DND-41 (cell line): Measurements from ENCODE around the gene UCHL3.

ENCODE experiments used
- ATAC-seq: fragments of 200-7000 bp; cut with Tn5 transposase; 3 replicates; pipeline ENCODE4 v1.9.1; 2021; ENCODE audit warnings: low read depth; ENCODE audit not compliant: insufficient read depth
- DNase-seq: peaks from one replicate; pipeline ENCODE4 v3.0.0-alpha.2; 2020
- H2AFZ ChIP-seq: 2 replicates; pipeline ENCODE4 v1.6.0; 2012; ENCODE audit warnings: low read depth, low read length
- H3K27ac ChIP-seq: 2 replicates; pipeline ENCODE4 v1.5.1; 2012; ENCODE audit warnings: low read length, inconsistent platforms
- H3K27me3 ChIP-seq: fragments of 200-600 bp; sonication (generic); 2 replicates; pipeline ENCODE4 v1.6.0; 2012; ENCODE audit warnings: low read length, mild to moderate bottlenecking, inconsistent platforms; ENCODE audit not compliant: insufficient read depth, poor library complexity
- H3K36me3 ChIP-seq: 2 replicates; pipeline ENCODE4 v1.5.1; 2012; ENCODE audit warnings: low read length, inconsistent platforms; ENCODE audit not compliant: insufficient read depth
- H3K4me1 ChIP-seq: 2 replicates; pipeline ENCODE4 v1.5.1; 2012; ENCODE audit warnings: mild to moderate bottlenecking, low read length; ENCODE audit not compliant: insufficient read depth
- H3K4me2 ChIP-seq: 2 replicates; pipeline ENCODE4 v1.6.0; 2012; ENCODE audit warnings: mild to moderate bottlenecking, moderate library complexity, low read length, inconsistent platforms; ENCODE audit not compliant: insufficient read depth
- H3K4me3 ChIP-seq, 2 experiments: fragments of 200-600 bp in 1 of 2; shearing (Covaris generic) in 1 of 2; 2 replicates each; pipeline ENCODE4 v1.5.1; 2012 to 2016; ENCODE audit warnings: inconsistent platforms in 2 of 2, low read length in 2 of 2, mild to moderate bottlenecking in 2 of 2, low read depth in 1 of 2, moderate library complexity in 1 of 2
- H3K79me2 ChIP-seq: 2 replicates; pipeline ENCODE4 v1.6.0; 2012; ENCODE audit warnings: low read length, inconsistent platforms; ENCODE audit not compliant: insufficient read depth
- H3K9ac ChIP-seq: 2 replicates; pipeline ENCODE4 v1.6.0; 2012; ENCODE audit warnings: low read depth, mild to moderate bottlenecking, inconsistent platforms, low read length, moderate library complexity
- H3K9me3 ChIP-seq: 2 replicates; pipeline ENCODE4 v1.5.1; 2012; ENCODE audit warnings: low read length, moderate library complexity, mild to moderate bottlenecking, inconsistent platforms; ENCODE audit not compliant: insufficient read depth, severe bottlenecking
- H4K20me1 ChIP-seq: 2 replicates; pipeline ENCODE4 v1.6.0; 2012; ENCODE audit warnings: low read length; ENCODE audit not compliant: insufficient read depth
- CTCF ChIP-seq: IDR thresholded peaks from 2 replicates; pipeline ENCODE4 v1.5.1; 2012; ENCODE audit warnings: borderline replicate concordance, low read length, moderate library complexity, mild to moderate bottlenecking; ENCODE audit not compliant: poor library complexity, severe bottlenecking; ENCODE audit errors: extremely low read depth
- EZH2 ChIP-seq: IDR thresholded peaks from 3 replicates; pipeline ENCODE4 v1.6.1; 2012; ENCODE audit warnings: borderline replicate concordance, low read depth, mild to moderate bottlenecking, moderate library complexity, low read length, inconsistent platforms; ENCODE audit not compliant: severe bottlenecking

UCHL3 gene

GRCh38 chr13:75512253-75512652 is 37.3 kb upstream of the UCHL3 start:
- ATAC-seq (no peak), DNase-seq (no peak)
- no peak overlapping the region for H3K27ac ChIP-seq
- no peaks in the 10 kb centered on the region for H3K36me3 ChIP-seq
- no peak overlapping the region for H3K4me2 ChIP-seq
- no peak overlapping the region for H3K4me3 ChIP-seq
- no peaks in the 10 kb centered on the region for H3K27me3 ChIP-seq
- no peaks in the 10 kb centered on the region for H3K79me2 ChIP-seq
- no peaks in the 10 kb centered on the region for H3K9me3 ChIP-seq
- H3K9ac ChIP-seq: no peak overlapping the region
- peaks cover 6% of the 10 kb centered on the region for H3K4me1 ChIP-seq
- TF ChIP-seq CTCF: no peak
- no peak for TF ChIP-seq EZH2
- no peak overlapping the region for H2AFZ ChIP-seq
- H4K20me1 ChIP-seq: no peaks in the 10 kb centered on the region

DNA sequence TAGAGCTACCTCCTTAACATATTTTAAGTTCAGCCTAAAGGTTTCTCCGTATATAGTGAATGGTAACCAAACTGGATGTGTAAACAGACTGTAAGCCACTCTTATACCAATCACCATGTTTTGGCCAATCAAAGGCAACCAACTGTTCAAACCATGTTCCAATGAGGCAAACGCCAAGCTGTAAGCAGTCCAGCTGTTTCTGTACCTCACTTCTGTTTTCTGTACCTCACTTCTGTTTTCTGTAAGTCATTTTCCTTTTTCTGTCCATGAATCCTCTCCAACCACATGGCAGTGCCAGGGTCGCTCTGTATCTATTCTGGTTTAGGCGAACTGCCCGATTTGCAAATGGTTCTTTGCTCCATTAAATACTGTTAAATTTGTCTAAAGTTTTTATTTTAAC is 36.3 kb upstream of the UCHL3 start:
- ATAC-seq (no peak), DNase-seq (no peak)
- Histone ChIP-seq H4K20me1 (no peaks in the 10 kb centered on the region), H3K9me3 (no peaks in the 10 kb centered on the region), H3K79me2 (no peaks in the 10 kb centered on the region), H3K4me3 (no peak overlapping the region), H3K27me3 (no peaks in the 10 kb centered on the region), H2AFZ (no peak overlapping the region), H3K9ac (no peak overlapping the region), H3K27ac (no peak overlapping the region), H3K36me3 (no peaks in the 10 kb centered on the region), H3K4me1 (peaks cover 6% of the 10 kb centered on the region), H3K4me2 (no peak overlapping the region)
- TF ChIP-seq EZH2: no peak
- no peak for TF ChIP-seq CTCF

DNA sequence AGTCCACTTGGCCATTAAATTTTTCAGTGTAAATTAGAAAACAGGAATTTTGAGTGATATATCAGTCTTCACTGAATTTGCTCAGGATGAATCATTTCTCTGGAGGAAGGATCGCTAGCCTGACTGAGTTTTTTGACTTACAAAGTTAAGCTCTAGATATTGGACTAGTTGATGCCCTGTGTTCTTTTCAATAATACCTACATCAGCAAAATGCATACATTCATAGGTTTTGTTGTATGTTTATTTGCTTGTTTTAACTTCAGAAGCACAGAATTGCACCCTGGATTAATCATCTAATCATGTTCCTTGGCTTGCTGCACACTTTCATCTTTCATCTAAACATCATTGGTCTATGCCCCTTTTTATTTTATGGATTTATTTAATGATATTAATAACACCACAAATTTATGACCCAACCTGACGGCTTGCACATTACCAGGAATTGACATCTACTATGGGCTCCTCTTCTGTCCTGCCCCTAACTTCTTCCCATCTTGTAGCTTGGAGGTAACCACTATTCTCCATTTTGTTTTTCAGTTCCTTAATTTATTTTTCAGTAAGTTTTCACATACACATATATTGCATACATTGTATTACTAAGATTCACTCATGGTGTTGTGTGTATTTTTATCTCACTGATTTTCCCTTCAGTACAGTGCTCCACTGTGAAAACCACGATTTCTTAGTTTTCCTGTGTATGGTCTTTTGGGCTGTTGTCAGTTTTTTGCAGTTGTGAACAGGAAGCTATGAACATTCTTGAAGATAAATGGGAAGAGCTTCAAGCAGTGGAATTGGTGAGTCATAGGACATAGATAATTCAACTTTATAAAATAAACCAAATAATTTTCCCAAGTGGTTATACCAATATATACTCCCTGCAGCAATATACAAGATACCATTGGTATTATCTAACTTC is 35.3 kb upstream of the UCHL3 start:
- DNase-seq (no peak), ATAC-seq (0 out of 3 replicates have a peak, but pooled peaks have one; percentile 9)
- Histone ChIP-seq H3K4me3 (no peak overlapping the region), H3K79me2 (no peaks in the 10 kb centered on the region), H3K27ac (no peak overlapping the region), H2AFZ (no peak overlapping the region), H3K4me2 (no peak overlapping the region), H3K36me3 (no peaks in the 10 kb centered on the region), H3K27me3 (no peaks in the 10 kb centered on the region), H3K9me3 (no peaks in the 10 kb centered on the region), H4K20me1 (no peaks in the 10 kb centered on the region), H3K9ac (no peak overlapping the region), H3K4me1 (peaks cover 6% of the 10 kb centered on the region)
- TF ChIP-seq CTCF (no peak), EZH2 (no peak)
